HFF-Myc (cell line): Measurements from ENCODE around the gene CDK5R2.

Experiments used
- DNase-seq: peaks from one replicate; pipeline ENCODE4 v3.0.0-alpha.2; 2011; ENCODE audit warnings: low read depth; ENCODE audit errors: extremely low read depth
- H3K4me3 ChIP-seq: replicated peaks from 2 replicates; pipeline ENCODE4 v1.5.1; 2011; ENCODE audit warnings: low read depth, mild to moderate bottlenecking, control low read depth, low read length
- TF ChIP-seq, protein P1 (sequence below): IDR thresholded peaks from 2 replicates; pipeline ENCODE4 v1.5.1; 2012; ENCODE audit warnings: mild to moderate bottlenecking, low read depth, low read length, control low read depth; ENCODE audit errors: missing control alignments

Gene CDK5R2

DNA sequence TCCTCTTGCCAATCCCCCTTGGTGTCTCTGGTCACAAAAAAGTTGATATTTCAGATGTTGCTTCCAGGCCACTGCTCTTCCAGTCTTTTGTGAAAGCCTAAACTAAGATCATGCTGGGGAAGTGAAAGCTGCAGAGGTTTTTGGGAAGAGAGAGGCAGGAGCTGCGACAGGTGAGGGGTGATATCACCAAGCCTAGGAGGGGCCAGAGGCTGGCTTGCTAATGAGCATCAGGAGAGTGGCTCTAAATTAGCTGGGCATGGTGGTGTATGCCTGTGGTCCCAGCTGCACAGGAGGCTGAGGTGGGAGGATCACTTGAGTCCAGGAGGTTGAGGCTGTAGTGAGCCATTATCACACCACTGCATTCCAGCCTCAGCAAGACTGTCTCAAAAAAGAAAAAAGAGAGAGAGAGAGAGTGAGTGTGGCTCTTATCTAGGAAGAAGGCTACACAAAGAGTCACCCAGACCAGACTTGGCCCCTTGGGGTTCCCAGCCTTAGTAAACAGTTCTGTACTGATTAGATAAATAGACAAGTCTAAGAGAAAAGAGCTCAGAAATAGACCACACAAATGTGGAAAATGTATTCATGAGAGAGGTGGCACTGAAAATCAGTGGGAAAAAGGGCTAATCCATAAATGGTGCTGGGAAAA lies 14.6 kb upstream of the CDK5R2 start:
- DNase-seq = no peak
- TF ChIP-seq, protein P1, sequence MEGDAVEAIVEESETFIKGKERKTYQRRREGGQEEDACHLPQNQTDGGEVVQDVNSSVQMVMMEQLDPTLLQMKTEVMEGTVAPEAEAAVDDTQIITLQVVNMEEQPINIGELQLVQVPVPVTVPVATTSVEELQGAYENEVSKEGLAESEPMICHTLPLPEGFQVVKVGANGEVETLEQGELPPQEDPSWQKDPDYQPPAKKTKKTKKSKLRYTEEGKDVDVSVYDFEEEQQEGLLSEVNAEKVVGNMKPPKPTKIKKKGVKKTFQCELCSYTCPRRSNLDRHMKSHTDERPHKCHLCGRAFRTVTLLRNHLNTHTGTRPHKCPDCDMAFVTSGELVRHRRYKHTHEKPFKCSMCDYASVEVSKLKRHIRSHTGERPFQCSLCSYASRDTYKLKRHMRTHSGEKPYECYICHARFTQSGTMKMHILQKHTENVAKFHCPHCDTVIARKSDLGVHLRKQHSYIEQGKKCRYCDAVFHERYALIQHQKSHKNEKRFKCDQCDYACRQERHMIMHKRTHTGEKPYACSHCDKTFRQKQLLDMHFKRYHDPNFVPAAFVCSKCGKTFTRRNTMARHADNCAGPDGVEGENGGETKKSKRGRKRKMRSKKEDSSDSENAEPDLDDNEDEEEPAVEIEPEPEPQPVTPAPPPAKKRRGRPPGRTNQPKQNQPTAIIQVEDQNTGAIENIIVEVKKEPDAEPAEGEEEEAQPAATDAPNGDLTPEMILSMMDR = no peak
- H3K4me3 ChIP-seq = no peak overlapping the region

DNA sequence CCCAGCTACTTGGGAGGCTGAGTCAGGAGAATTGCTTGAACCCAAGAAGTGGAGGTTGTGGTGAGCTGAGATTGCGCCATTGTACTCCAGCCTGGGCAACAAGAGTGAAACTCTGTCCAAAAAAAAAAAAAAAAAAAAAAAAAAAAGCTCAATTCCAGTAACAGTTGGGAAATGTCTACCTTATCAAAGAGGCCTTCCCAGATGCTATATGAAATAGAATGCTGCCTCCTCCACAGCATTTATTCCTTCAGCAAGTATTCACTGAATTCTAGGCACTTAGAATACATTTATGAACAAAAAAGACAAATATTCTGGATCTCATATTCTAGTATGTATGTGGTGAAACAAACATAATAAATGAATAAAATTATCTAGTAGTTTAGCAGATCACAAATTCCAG lies 12.8 kb upstream of the CDK5R2 start:
- TF ChIP-seq, protein P1 = no peak
- H3K4me3 ChIP-seq = no peak overlapping the region
- DNase-seq = no peak

DNA sequence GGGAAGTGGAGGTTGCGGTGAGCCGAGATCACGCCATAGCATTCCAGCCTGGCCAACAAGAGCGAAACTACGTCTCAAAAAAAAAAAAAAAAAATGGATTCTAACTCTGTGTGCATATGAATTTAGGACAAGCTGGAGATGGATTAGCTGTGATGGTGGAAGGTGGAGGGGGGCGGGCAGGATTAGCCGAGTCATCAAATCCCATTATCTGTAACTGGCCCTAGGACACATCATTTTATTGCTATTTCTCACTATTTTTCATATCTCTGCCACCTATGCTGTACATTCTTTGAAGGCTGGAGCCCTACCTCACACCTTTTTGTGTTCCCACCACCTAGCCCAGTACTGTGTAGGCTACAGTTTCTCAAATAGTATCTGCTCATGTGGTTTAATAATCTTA lies 7.3 kb upstream of the CDK5R2 start:
- no peak for DNase-seq
- TF ChIP-seq, protein P1 = no peak
- H3K4me3 ChIP-seq = no peak overlapping the region

- DNase-seq = no peak
- no peak overlapping the region for H3K4me3 ChIP-seq
- TF ChIP-seq, protein P1 = peak; percentile 20
Measured at GRCh38 chr2:218953366-218953954, 6.0 kb upstream of the CDK5R2 start.

- TF ChIP-seq, protein P1 = no peak
- no peak overlapping the region for H3K4me3 ChIP-seq
- no peak for DNase-seq
Measured at GRCh38 chr2:218954541-218955300, 4.7 kb upstream of the CDK5R2 start.

DNA sequence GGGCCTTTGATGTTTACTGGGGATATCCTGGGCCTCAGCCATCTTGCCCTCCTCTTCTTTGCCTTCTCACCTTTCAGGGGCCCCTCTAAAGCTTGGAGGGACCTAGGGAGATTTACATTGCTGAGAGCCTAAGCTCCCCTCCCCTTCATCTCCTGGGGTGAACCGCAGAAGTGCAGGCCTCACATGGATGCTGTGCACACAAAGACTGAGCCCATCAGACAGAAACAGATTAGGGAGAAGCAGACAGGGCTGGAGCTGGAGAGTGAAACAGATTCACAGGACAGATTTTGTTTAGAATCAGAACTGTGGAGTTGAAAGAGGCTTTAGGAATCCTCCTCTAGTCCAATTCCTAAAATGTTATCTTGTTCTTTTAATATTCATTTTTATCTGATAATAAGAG lies 3.4 kb upstream of the CDK5R2 start:
- no peak for DNase-seq
- TF ChIP-seq, protein P1 = no peak
- no peak overlapping the region for H3K4me3 ChIP-seq
